ENCODE data around the gene CDK19.
"Not testable (repeated sequence)": the region's sequence is repeated elsewhere in the genome, so short reads cannot be mapped to it uniquely, and the experiment has no call there.

The CDK19 gene

GRCh38 chr6:110768057-110768456 lies 47.2 kb downstream of the CDK19 start:
- H3K4me3 ChIP-seq (ENCODE audit: low read length in 2 of 2) = no peak overlapping the region
- H3K9ac ChIP-seq (ENCODE audit: low read depth in 1 of 2, low read length in 2 of 2) = no peak overlapping the region
- no peaks in the 10 kb centered on the region for H3K9me3 ChIP-seq (ENCODE audit: control insufficient read depth in 2 of 2, low read length in 2 of 2)
- H3K4me1 ChIP-seq (ENCODE audit: control insufficient read depth in 2 of 2, insufficient read depth in 2 of 2, low read length in 2 of 2) = no peaks in the 10 kb centered on the region
- no peak overlapping the region for H3K27ac ChIP-seq (ENCODE audit: low read depth in 2 of 2, low read length in 2 of 2)
- no peaks in the 10 kb centered on the region for H3K27me3 ChIP-seq (ENCODE audit: control insufficient read depth in 2 of 2, insufficient read depth in 2 of 2, low read length in 2 of 2)
- H3K36me3 ChIP-seq (ENCODE audit: control insufficient read depth in 2 of 2, insufficient read depth in 2 of 2, low read length in 2 of 2) = no peaks in the 10 kb centered on the region

GRCh38 chr6:110761371-110761770 lies 53.9 kb downstream of the CDK19 start:
- no peaks in the 10 kb centered on the region for H3K9me3 ChIP-seq (ENCODE audit: control insufficient read depth in 2 of 2, low read length in 2 of 2)
- H3K27ac ChIP-seq (ENCODE audit: low read depth in 2 of 2, low read length in 2 of 2) = no peak overlapping the region

GRCh38 chr6:110760589-110760988 lies 54.7 kb downstream of the CDK19 start:
- no peak overlapping the region for H3K4me3 ChIP-seq (ENCODE audit: low read length in 2 of 2)
- H3K9me3 ChIP-seq (ENCODE audit: control insufficient read depth in 2 of 2, low read length in 2 of 2) = no peaks in the 10 kb centered on the region
- no peak overlapping the region for H3K9ac ChIP-seq (ENCODE audit: low read depth in 1 of 2, low read length in 2 of 2)
- no peak overlapping the region for H3K27ac ChIP-seq (ENCODE audit: low read depth in 2 of 2, low read length in 2 of 2)
- H3K4me1 ChIP-seq (ENCODE audit: control insufficient read depth in 2 of 2, insufficient read depth in 2 of 2, low read length in 2 of 2) = peaks cover 0 to 2% of the 10 kb centered on the region in 2 donors
- no peaks in the 10 kb centered on the region for H3K27me3 ChIP-seq (ENCODE audit: control insufficient read depth in 2 of 2, insufficient read depth in 2 of 2, low read length in 2 of 2)
- H3K36me3 ChIP-seq (ENCODE audit: control insufficient read depth in 2 of 2, insufficient read depth in 2 of 2, low read length in 2 of 2) = no peaks in the 10 kb centered on the region

More at GRCh38 chr6:110761371-110761770, 53.9 kb downstream of the CDK19 start:
- Histone ChIP-seq H3K9ac (ENCODE audit: low read depth in 1 of 2, low read length in 2 of 2) (no peak overlapping the region), H3K27me3 (ENCODE audit: control insufficient read depth in 2 of 2, insufficient read depth in 2 of 2, low read length in 2 of 2) (no peaks in the 10 kb centered on the region), H3K4me3 (ENCODE audit: low read length in 2 of 2) (no peak overlapping the region), H3K36me3 (ENCODE audit: control insufficient read depth in 2 of 2, insufficient read depth in 2 of 2, low read length in 2 of 2) (no peaks in the 10 kb centered on the region), H3K4me1 (ENCODE audit: control insufficient read depth in 2 of 2, insufficient read depth in 2 of 2, low read length in 2 of 2) (no peaks in the 10 kb centered on the region)

- H3K36me3 ChIP-seq (ENCODE audit: control insufficient read depth in 2 of 2, insufficient read depth in 2 of 2, low read length in 2 of 2); H3K4me1 ChIP-seq (ENCODE audit: control insufficient read depth in 2 of 2, insufficient read depth in 2 of 2, low read length in 2 of 2); H3K27ac ChIP-seq (ENCODE audit: low read depth in 2 of 2, low read length in 2 of 2); H3K4me3 ChIP-seq (ENCODE audit: low read length in 2 of 2); H3K9me3 ChIP-seq (ENCODE audit: control insufficient read depth in 2 of 2, low read length in 2 of 2); H3K27me3 ChIP-seq (ENCODE audit: control insufficient read depth in 2 of 2, insufficient read depth in 2 of 2, low read length in 2 of 2); H3K9ac ChIP-seq (ENCODE audit: low read depth in 1 of 2, low read length in 2 of 2): not testable (repeated sequence)
Observed at GRCh38 chr6:110760098-110760497, 55.2 kb downstream of the CDK19 start.

DNA sequence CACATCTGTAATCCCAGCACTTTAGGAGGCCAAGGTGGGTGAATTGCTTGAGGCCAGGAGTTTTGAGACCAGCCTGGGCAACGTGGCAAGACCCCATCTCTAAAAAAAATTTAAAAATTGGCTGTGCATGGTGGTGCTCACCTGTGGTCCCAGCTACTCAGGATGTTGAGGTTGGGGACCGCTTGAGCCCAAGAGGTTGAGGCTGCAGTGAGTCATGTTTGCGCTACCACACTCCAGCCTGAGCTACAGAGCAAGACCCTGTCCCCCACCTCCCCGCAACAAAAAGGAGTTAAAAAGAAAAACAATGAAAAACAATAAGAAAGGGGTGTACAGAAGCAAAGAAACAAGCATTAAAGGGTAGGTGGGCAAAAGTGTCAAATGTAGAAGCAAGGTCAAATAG lies 57.3 kb downstream of the CDK19 start:
- H3K4me3 ChIP-seq (ENCODE audit: low read length in 2 of 2) = no peak overlapping the region
- H3K27ac ChIP-seq (ENCODE audit: low read depth in 2 of 2, low read length in 2 of 2) = no peak overlapping the region
- H3K9ac ChIP-seq (ENCODE audit: low read depth in 1 of 2, low read length in 2 of 2) = no peak overlapping the region
- H3K9me3 ChIP-seq (ENCODE audit: control insufficient read depth in 2 of 2, low read length in 2 of 2) = no peaks in the 10 kb centered on the region
- no peaks in the 10 kb centered on the region for H3K27me3 ChIP-seq (ENCODE audit: control insufficient read depth in 2 of 2, insufficient read depth in 2 of 2, low read length in 2 of 2)
- no peaks in the 10 kb centered on the region for H3K36me3 ChIP-seq (ENCODE audit: control insufficient read depth in 2 of 2, insufficient read depth in 2 of 2, low read length in 2 of 2)
- peaks cover 0 to 3% of the 10 kb centered on the region in 2 donors for H3K4me1 ChIP-seq (ENCODE audit: control insufficient read depth in 2 of 2, insufficient read depth in 2 of 2, low read length in 2 of 2)

DNA sequence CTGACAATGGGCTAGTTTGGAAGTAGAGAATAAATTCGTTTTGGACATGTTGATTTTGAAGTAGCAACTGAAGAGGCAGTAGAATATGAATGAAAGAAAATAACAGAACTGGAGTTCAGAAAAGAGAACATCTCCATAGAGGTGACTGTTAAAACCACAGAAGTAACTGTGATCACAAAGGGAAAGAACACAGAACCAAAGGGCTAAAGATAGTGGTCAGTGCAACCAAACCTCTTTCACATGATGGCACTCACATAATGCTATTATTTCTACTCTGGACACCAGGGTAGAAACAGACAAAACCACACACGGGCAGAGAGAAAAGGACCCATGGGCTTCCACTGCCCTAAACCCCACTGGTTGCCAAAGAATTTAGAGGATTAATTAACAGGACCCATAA lies 58.5 kb downstream of the CDK19 start:
- no peaks in the 10 kb centered on the region for H3K36me3 ChIP-seq (ENCODE audit: control insufficient read depth in 2 of 2, insufficient read depth in 2 of 2, low read length in 2 of 2)
- peaks cover 0 to 3% of the 10 kb centered on the region in 2 donors for H3K4me1 ChIP-seq (ENCODE audit: control insufficient read depth in 2 of 2, insufficient read depth in 2 of 2, low read length in 2 of 2)
- H3K9ac ChIP-seq (ENCODE audit: low read depth in 1 of 2, low read length in 2 of 2) = no peak overlapping the region
- H3K9me3 ChIP-seq (ENCODE audit: control insufficient read depth in 2 of 2, low read length in 2 of 2) = no peaks in the 10 kb centered on the region
- H3K27ac ChIP-seq (ENCODE audit: low read depth in 2 of 2, low read length in 2 of 2) = no peak overlapping the region
- no peak overlapping the region for H3K4me3 ChIP-seq (ENCODE audit: low read length in 2 of 2)
- no peaks in the 10 kb centered on the region for H3K27me3 ChIP-seq (ENCODE audit: control insufficient read depth in 2 of 2, insufficient read depth in 2 of 2, low read length in 2 of 2)

- no peaks in the 10 kb centered on the region for H3K36me3 ChIP-seq (ENCODE audit: control insufficient read depth in 2 of 2, insufficient read depth in 2 of 2, low read length in 2 of 2)
- no peak overlapping the region for H3K27ac ChIP-seq (ENCODE audit: low read depth in 2 of 2, low read length in 2 of 2)
- no peaks in the 10 kb centered on the region for H3K9me3 ChIP-seq (ENCODE audit: control insufficient read depth in 2 of 2, low read length in 2 of 2)
- H3K27me3 ChIP-seq (ENCODE audit: control insufficient read depth in 2 of 2, insufficient read depth in 2 of 2, low read length in 2 of 2) = no peaks in the 10 kb centered on the region
- H3K9ac ChIP-seq (ENCODE audit: low read depth in 1 of 2, low read length in 2 of 2) = no peak overlapping the region
- H3K4me1 ChIP-seq (ENCODE audit: control insufficient read depth in 2 of 2, insufficient read depth in 2 of 2, low read length in 2 of 2) = peaks cover 0 to 3% of the 10 kb centered on the region in 2 donors
- no peak overlapping the region for H3K4me3 ChIP-seq (ENCODE audit: low read length in 2 of 2)
Observed at GRCh38 chr6:110755411-110755834, 59.8 kb downstream of the CDK19 start.

DNA sequence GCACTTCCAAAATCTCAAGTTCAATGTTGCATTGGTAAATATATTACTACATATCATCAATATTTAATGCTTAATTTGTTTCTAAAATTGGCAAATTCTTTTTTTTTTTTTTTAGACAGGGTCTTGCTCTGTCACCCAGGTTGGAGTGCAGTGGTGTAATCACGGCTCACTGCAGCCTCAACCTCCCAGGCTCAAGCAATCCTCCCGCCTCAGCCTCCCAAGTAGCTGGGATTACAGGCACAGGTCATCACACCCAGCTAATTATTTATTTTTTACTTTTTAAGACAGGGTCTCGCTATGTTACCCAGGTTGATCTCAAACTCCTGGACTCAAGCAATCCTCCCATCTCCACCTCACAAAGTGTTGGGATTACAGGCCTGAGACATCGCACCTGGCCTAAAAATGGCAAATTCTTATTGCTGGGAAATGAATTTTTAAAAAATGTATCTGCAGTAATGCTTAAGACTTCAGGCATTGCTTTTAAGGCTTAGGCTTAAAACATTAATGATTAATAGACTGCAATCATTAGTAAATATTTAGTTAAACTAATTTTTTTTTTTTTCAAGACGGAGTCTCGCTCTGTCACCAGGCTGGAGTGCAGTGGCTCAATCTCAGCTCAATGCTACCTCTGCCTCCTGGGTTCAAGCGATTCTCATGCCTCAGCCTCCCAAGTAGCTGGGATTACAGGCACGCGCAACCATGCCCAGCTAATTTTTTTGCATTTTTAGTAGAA lies 61.2 kb downstream of the CDK19 start:
- H3K4me1 ChIP-seq (ENCODE audit: control insufficient read depth in 2 of 2, insufficient read depth in 2 of 2, low read length in 2 of 2); H3K9ac ChIP-seq (ENCODE audit: low read depth in 1 of 2, low read length in 2 of 2); H3K27me3 ChIP-seq (ENCODE audit: control insufficient read depth in 2 of 2, insufficient read depth in 2 of 2, low read length in 2 of 2); H3K36me3 ChIP-seq (ENCODE audit: control insufficient read depth in 2 of 2, insufficient read depth in 2 of 2, low read length in 2 of 2); H3K9me3 ChIP-seq (ENCODE audit: control insufficient read depth in 2 of 2, low read length in 2 of 2); H3K27ac ChIP-seq (ENCODE audit: low read depth in 2 of 2, low read length in 2 of 2); H3K4me3 ChIP-seq (ENCODE audit: low read length in 2 of 2): not testable (repeated sequence)

DNA sequence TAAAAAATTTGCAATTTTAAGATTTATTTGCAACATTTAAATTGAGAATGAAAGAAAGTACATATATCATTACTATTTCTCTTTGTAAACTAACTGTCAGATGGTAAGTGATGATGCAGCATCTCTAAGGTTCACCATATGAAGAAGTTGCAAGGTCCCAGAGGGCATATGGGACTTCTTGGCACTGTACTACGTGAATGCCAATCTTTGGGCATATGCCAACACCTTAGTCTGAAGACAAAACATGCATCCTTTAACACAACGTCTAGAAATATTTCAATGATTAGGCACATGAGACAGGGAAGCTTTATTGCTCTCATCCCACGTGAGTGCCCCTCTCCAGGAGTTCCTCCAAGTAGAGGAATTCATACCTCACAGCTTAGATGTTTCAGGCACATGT lies 66.8 kb downstream of the CDK19 start:
- Histone ChIP-seq H3K36me3 (ENCODE audit: control insufficient read depth in 2 of 2, insufficient read depth in 2 of 2, low read length in 2 of 2) (peaks cover 0 to 4% of the 10 kb centered on the region in 2 donors), H3K4me3 (ENCODE audit: low read length in 2 of 2) (no peak overlapping the region), H3K9me3 (ENCODE audit: control insufficient read depth in 2 of 2, low read length in 2 of 2) (no peaks in the 10 kb centered on the region), H3K4me1 (ENCODE audit: control insufficient read depth in 2 of 2, insufficient read depth in 2 of 2, low read length in 2 of 2) (no peaks in the 10 kb centered on the region), H3K27ac (ENCODE audit: low read depth in 2 of 2, low read length in 2 of 2) (no peak overlapping the region), H3K27me3 (ENCODE audit: control insufficient read depth in 2 of 2, insufficient read depth in 2 of 2, low read length in 2 of 2) (no peaks in the 10 kb centered on the region), H3K9ac (ENCODE audit: low read depth in 1 of 2, low read length in 2 of 2) (no peak overlapping the region)

- H3K9ac ChIP-seq (ENCODE audit: low read depth in 1 of 2, low read length in 2 of 2) = no peak overlapping the region
- H3K36me3 ChIP-seq (ENCODE audit: control insufficient read depth in 2 of 2, insufficient read depth in 2 of 2, low read length in 2 of 2) = peaks cover 0 to 9% of the 10 kb centered on the region in 2 donors
- no peaks in the 10 kb centered on the region for H3K27me3 ChIP-seq (ENCODE audit: control insufficient read depth in 2 of 2, insufficient read depth in 2 of 2, low read length in 2 of 2)
- H3K4me3 ChIP-seq (ENCODE audit: low read length in 2 of 2) = no peak overlapping the region
- peaks cover 0 to 5% of the 10 kb centered on the region in 2 donors for H3K9me3 ChIP-seq (ENCODE audit: control insufficient read depth in 2 of 2, low read length in 2 of 2)
- H3K4me1 ChIP-seq (ENCODE audit: control insufficient read depth in 2 of 2, insufficient read depth in 2 of 2, low read length in 2 of 2) = no peaks in the 10 kb centered on the region
- H3K27ac ChIP-seq (ENCODE audit: low read depth in 2 of 2, low read length in 2 of 2) = no peak overlapping the region
Observed at GRCh38 chr6:110746680-110747079, 68.6 kb downstream of the CDK19 start.
